ENCODE measurements around the gene NOX3. TPM values are rescaled to one million over a fixed set of nuclear protein-coding genes. Genes with fewer than 3 reads are reported as not detected.

Gene NOX3
- total RNA-seq, 1 donor: not detected

- H3K4me3 ChIP-seq (ENCODE audit: insufficient read depth, low read length): no peak overlapping the region
- DNase-seq (ENCODE audit: insufficient read length, low spot score, missing footprints): no peak
- no peak for TF ChIP-seq CTCF (IDR thresholded peaks at IDR 0.05; ENCODE audit: extremely low read depth, low read depth, low read length)
- no peaks in the 10 kb centered on the region for H3K9me3 ChIP-seq (ENCODE audit: low read depth, low read length)
- H4K20me1 ChIP-seq (ENCODE audit: insufficient read depth, low read length): no peaks in the 10 kb centered on the region
- H3K79me2 ChIP-seq (ENCODE audit: insufficient read depth, low read length): no peaks in the 10 kb centered on the region
- peak overlapping the region; percentile 9 for H3K27ac ChIP-seq (ENCODE audit: low read depth, low read length)
- no peak overlapping the region for H2AFZ ChIP-seq (ENCODE audit: low read length)
- peaks cover 9% of the 10 kb centered on the region for H3K4me1 ChIP-seq (ENCODE audit: insufficient read depth, low read length)
- H3K36me3 ChIP-seq (ENCODE audit: insufficient read depth, low read length): no peaks in the 10 kb centered on the region
- H3K4me2 ChIP-seq (ENCODE audit: insufficient read depth, low read length): no peak overlapping the region
- no peaks in the 10 kb centered on the region for H3K27me3 ChIP-seq (ENCODE audit: insufficient read depth, low read length)
These were observed 66.5 kb downstream of the NOX3 start for GRCh38 chr6:155389130-155389529.

- Histone ChIP-seq H3K79me2 (ENCODE audit: insufficient read depth, low read length) (no peaks in the 10 kb centered on the region), H3K9me3 (ENCODE audit: low read depth, low read length) (no peaks in the 10 kb centered on the region), H3K4me1 (ENCODE audit: insufficient read depth, low read length) (peaks cover 9% of the 10 kb centered on the region), H3K4me3 (ENCODE audit: insufficient read depth, low read length) (no peak overlapping the region), H3K27ac (ENCODE audit: low read depth, low read length) (peak overlapping the region; percentile 9), H3K27me3 (ENCODE audit: insufficient read depth, low read length) (no peaks in the 10 kb centered on the region), H4K20me1 (ENCODE audit: insufficient read depth, low read length) (no peaks in the 10 kb centered on the region), H2AFZ (ENCODE audit: low read length) (no peak overlapping the region), H3K4me2 (ENCODE audit: insufficient read depth, low read length) (no peak overlapping the region), H3K36me3 (ENCODE audit: insufficient read depth, low read length) (no peaks in the 10 kb centered on the region)
- no peak for TF ChIP-seq CTCF (IDR thresholded peaks at IDR 0.05; ENCODE audit: extremely low read depth, low read depth, low read length)
- no peak for DNase-seq (ENCODE audit: insufficient read length, low spot score, missing footprints)
These were observed 67.0 kb downstream of the NOX3 start for GRCh38 chr6:155388591-155388990.

- Histone ChIP-seq H3K36me3 (ENCODE audit: insufficient read depth, low read length) (no peaks in the 10 kb centered on the region), H3K4me2 (ENCODE audit: insufficient read depth, low read length) (no peak overlapping the region), H3K79me2 (ENCODE audit: insufficient read depth, low read length) (no peaks in the 10 kb centered on the region), H4K20me1 (ENCODE audit: insufficient read depth, low read length) (no peaks in the 10 kb centered on the region), H2AFZ (ENCODE audit: low read length) (no peak overlapping the region), H3K9me3 (ENCODE audit: low read depth, low read length) (no peaks in the 10 kb centered on the region), H3K4me1 (ENCODE audit: insufficient read depth, low read length) (peaks cover 11% of the 10 kb centered on the region), H3K27ac (ENCODE audit: low read depth, low read length) (peak overlapping the region; percentile 1), H3K27me3 (ENCODE audit: insufficient read depth, low read length) (no peaks in the 10 kb centered on the region), H3K4me3 (ENCODE audit: insufficient read depth, low read length) (no peak overlapping the region)
- no peak for TF ChIP-seq CTCF (IDR thresholded peaks at IDR 0.05; ENCODE audit: extremely low read depth, low read depth, low read length)
- no peak for DNase-seq (ENCODE audit: insufficient read length, low spot score, missing footprints)
These were observed 68.2 kb downstream of the NOX3 start for GRCh38 chr6:155387481-155387880.

- H3K4me3 ChIP-seq (ENCODE audit: insufficient read depth, low read length): no peak overlapping the region
- no peaks in the 10 kb centered on the region for H3K36me3 ChIP-seq (ENCODE audit: insufficient read depth, low read length)
- H3K4me1 ChIP-seq (ENCODE audit: insufficient read depth, low read length): peaks cover 22% of the 10 kb centered on the region
- no peaks in the 10 kb centered on the region for H3K79me2 ChIP-seq (ENCODE audit: insufficient read depth, low read length)
- no peak overlapping the region for H3K27ac ChIP-seq (ENCODE audit: low read depth, low read length)
- no peaks in the 10 kb centered on the region for H4K20me1 ChIP-seq (ENCODE audit: insufficient read depth, low read length)
- no peak overlapping the region for H2AFZ ChIP-seq (ENCODE audit: low read length)
- H3K27me3 ChIP-seq (ENCODE audit: insufficient read depth, low read length): no peaks in the 10 kb centered on the region
- DNase-seq (ENCODE audit: insufficient read length, low spot score, missing footprints): no peak
- H3K9me3 ChIP-seq (ENCODE audit: low read depth, low read length): no peaks in the 10 kb centered on the region
- TF ChIP-seq CTCF (IDR thresholded peaks at IDR 0.05; ENCODE audit: extremely low read depth, low read depth, low read length): no peak
- H3K4me2 ChIP-seq (ENCODE audit: insufficient read depth, low read length): no peak overlapping the region
These were observed 71.2 kb downstream of the NOX3 start for GRCh38 chr6:155384321-155384952.
